Glomerular endothelial cell (primary cell): ENCODE measurements around the gene SLC12A4. TPM values are rescaled to one million over a fixed set of nuclear protein-coding genes. Genes with fewer than 3 reads are reported as not detected.

Experiments used
- DNase-seq: peaks from one replicate; pipeline ENCODE4 v3.0.0-alpha.2; 2011; ENCODE audit warnings: low read depth, low spot score; ENCODE audit errors: extremely low read depth
- total RNA-seq: library from RNA; depleted of rRNA; stranded (reverse); fragments of >200 nt; gene quantifications from 2 replicates; pipeline ENCODE4 v1.2.3, GENCODE V29; 2015

SLC12A4 gene
- total RNA-seq, 1 donor from 2014 or later: 99.8 TPM

- no peak for DNase-seq
Measured at GRCh38 chr16:67963662-67964321, 4.6 kb downstream of the SLC12A4 start.

DNA sequence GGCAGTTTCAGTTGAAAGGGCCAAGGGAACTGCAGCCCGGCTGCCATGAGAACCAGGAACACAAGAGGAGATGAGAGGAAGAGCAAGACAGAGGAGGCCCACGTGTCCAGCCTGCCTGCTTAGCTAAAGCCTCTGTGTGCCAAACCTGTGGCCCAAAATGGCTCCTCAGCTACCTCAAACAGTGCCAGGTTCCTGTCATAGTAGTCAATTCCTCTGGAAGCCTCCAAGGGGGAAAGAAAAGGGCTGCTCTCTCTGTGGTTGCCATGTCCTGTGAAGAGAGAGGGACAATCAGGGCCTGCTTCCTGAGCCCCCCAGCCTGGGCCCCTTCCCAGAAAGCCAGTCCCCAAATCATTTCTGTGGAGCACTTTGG lies 5.2 kb downstream of the SLC12A4 start:
- DNase-seq: no peak

DNA sequence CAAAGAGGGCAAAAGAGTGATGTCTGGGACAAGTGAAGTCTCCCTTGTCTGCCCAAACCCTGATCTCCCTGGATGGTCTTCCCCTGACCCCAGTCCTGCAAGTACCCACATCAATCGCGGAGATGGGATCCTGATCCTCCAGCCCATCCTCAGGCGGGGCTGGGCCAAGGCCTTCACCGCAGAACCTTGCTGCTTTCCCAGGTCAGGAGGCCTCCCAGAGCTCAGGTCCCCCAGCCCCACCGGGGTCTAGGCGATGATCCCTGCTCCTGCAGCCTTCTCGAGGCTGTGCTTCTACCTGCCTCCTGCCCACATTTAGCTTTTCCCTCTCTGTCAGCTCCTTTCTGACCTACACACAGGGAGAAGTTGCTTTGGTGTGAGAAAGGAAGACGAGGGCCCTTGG lies 6.3 kb downstream of the SLC12A4 start:
- no peak for DNase-seq

- no peak for DNase-seq
Measured at GRCh38 chr16:67961551-67961957, 6.9 kb downstream of the SLC12A4 start.

DNA sequence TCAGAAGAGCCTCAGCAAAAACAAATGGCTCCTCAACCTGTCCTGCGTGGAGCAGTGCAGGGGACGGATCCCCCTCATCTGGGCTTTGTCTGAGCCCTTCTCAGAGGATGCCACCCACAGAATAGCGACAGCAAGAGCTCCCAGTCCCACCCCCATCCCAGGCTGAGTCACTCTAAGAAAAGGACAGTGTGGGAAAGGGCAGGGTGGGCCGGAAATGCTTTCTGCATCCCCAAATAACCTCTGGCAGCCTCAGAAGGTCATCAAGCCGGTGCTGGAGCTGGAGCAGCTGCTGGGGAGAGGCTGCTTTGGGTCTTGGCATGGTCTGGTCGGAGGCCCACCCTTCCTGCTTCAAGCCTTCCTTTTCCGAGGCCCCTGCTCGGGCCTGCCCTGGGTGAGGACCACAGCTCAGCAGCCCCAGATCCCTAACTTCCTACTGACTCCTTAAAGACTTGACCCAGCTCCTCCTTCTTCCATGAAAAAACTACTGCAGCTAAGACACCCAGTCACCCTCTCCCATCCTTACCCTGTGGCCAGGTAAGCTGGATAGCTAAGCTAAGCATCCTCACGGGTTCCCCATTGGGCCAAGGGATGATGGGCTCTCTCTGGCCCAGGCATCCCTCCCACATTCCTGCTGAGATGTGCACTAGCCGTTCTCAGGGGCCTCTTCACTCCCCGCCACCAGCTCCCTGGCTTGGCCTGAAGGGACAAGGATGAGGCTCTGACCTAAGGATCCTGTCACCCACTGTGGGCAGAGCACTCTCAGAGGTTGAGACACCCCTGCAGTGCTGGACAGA lies 8.7 kb downstream of the SLC12A4 start:
- no peak for DNase-seq

DNA sequence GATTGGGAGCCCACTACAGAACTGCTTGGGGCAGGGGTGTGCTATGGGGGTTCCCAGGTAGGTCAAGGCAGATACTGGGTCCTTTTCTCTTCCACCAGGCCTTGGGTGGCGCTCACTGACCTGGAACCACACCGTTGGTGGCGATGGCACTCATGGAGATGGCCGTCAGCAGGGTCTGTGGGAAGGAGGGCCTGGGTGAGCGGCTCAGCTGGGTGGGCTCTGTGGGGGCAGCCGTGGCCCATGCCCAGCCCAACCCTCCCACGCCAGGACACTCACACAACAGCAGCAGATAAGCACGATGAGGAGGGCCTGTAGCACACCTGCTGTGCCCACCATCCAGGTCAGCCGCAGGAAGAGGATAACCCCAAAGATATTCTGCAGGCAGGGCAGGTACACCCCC lies 10.8 kb downstream of the SLC12A4 start:
- DNase-seq: no peak

DNA sequence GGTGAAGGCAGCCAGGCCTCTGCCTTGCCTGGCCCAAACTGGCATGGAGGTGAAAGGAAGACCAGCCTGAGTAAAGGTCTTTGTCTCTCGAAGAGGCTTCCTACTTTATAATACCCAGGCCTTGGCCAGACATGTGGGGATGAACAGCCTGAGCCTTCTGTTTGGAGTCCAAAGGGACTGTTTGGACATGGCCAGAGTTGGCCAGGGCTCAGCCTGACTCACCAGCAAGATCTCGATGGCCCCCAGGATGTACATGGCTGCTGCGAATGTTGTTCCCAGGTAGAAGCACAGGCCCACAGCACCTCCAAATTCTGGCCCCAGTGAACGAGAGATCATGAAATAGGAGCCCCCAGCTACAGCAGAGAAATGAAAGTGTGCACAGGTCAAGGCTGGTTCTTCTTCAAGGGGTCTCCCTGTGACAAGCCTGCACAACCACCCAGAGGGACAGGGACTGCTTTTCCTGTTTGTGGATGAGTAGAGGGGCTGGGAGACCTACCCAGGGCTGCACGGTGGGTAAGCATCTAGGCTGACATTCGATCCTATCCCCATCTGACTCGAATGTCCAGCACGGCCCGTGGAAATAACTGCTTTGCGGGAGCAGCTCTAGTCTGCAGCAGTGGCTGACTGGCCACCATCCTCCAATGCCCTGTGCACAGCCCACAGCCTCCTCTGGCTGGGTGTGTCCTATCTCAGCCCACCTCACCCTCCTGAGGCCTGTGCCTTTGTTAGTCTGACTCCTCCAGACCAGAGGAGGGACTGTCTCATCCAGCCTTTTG lies 13.8 kb downstream of the SLC12A4 start:
- DNase-seq: no peak

GRCh38 chr16:67953641-67954375 lies 14.6 kb downstream of the SLC12A4 start:
- DNase-seq: no peak

DNA sequence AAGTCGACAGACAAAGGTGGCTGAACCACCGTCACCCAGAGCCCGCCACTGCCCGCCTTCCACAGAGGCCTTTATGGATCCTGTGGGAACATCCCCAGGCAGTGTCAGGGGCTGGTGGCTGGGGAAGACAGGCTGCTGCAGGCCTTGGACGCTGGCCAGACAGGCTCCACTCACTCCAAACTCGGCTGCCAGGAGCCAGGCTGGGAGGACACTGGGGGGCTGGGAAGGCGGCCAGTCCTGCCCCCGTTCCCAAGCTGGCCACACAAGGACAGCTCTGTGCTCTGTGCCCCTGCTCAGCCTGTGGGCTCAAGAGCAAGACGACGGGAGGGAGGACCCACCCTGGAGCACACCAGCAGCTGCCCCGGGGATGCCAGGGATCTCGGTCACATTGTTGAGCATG lies 17.0 kb downstream of the SLC12A4 start:
- DNase-seq: no peak

- no peak for DNase-seq
Measured at GRCh38 chr16:67950335-67950843, 18.0 kb downstream of the SLC12A4 start.

DNA sequence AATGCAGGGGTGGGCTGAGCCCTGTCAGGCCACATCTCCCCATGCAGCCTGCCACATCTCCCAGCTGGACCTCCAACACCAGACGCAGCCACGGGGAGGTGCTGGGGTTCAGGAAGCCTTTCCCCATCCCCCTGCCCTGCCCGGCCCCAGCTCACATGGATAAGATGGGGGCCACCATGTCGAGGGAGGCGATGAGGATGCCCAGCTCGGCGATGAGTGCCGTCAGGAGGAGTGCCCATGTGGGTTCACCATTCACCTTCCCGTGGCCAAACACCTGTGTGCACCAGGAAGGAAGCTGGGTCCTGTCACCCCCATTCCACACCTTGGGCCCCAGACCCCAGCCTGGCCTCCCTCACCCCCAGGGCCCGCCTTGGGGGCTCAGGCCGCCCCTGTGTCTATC lies 18.8 kb downstream of the SLC12A4 start:
- no peak for DNase-seq

DNA sequence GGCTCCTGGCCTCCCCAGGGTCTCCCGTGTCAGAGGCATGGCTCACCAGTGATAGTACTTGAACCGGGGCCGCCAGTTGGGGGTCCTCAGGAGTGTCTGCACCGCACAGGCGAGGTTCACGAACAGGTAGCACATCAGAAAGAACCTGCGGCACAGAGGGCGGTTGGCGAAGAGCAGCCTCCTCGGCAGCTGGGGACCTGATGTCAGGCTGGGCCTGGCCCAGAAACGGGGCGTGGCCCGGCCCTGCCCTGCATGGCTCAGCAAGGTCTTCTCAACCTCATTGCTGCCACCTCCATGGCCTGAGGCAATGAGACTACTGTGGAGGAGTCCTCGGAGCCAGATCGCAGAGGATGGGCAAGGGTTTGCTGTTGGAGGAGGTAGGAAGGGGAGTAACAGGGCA lies 20.4 kb downstream of the SLC12A4 start:
- no peak for DNase-seq

GRCh38 chr16:67946966-67947558 lies 21.4 kb downstream of the SLC12A4 start:
- no peak for DNase-seq

DNA sequence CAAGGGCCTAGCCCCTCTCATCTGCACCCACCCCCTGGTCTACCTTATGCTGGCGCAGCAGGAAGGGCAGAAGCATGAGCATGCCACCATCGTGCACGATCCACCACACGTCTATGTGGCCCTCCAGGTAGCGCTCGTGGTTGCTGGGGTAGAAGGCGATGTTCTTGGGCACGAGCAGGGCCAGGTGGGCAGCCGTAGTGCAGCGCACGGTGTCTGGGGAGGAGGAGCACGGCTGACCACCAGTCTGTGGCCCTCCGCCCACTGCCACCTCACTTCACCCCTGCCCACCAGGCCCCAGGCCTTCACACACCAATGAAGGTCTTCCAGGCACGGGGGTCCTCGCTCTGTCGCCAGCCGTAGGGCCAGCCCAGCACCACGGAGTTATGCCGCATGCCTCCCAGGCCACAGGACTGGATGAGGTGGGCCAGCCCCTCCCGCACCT lies 22.3 kb downstream of the SLC12A4 start:
- no peak for DNase-seq

DNA sequence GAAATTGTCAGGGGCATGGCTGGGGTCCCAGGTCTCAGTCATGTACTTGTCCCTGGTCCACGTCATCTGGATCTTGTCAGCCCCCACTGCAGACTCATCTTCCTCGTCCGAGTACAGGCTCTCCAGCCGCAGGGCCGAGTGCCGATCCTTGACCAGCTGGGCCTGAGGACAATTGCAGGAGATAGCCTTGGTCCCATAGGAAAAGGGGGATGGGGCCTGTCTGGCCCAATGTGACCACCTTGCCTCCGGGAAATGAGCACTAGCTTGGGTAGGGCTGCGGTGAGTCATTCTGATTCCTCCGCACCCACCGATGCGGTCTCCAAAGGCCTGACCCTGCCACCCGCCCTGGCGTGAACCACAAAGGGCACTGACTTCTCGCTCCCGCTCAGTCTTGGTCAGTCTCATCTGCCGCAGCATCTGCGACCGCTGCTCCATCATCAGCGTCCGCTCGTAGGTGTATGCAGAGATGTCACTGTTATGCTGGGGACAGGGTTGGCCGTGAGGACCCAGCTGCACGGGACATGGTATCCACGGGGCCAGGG lies 23.0 kb downstream of the SLC12A4 start:
- DNase-seq: no peak

DNA sequence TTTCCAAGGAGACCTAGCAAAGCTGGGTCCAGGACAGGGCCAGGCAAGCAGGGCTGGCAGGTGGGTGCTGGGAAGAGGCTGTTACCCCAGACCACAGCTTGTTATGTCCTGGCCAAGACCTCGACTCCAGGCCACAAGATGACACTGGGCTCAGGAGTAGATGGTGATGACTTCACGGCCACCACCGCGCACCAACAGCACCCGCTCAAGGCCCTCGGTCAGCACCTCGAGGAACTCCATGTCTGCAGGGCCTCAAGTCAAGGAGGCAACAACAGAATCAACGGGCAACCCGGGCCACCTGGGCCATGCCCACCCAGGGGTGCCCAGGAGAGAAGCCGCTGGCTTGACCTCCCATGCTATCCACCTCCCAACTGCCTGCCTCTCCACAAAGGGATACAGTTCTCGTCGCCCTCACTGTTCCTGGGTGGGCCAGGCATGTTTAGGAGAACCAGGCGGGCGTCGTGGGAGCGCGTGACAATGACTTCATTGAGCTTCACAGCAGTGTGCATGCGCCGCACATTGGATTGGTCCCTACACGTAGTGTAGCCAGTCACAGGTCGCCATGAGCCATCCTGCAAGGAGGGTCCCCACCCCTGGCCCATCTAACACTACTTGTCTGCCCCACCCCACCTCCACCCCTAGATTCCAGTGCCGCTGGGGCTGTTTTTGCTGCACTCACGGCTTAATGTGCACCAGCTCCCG lies 23.6 kb downstream of the SLC12A4 start:
- DNase-seq: no peak

- no peak for DNase-seq
Measured at GRCh38 chr16:67943619-67944504, 24.6 kb downstream of the SLC12A4 start, which contains the start of gene LCAT. Gene LCAT (minus strand): TSS chr16:67944120. CDS start chr16:67944101, 19 bp downstream.

DNA sequence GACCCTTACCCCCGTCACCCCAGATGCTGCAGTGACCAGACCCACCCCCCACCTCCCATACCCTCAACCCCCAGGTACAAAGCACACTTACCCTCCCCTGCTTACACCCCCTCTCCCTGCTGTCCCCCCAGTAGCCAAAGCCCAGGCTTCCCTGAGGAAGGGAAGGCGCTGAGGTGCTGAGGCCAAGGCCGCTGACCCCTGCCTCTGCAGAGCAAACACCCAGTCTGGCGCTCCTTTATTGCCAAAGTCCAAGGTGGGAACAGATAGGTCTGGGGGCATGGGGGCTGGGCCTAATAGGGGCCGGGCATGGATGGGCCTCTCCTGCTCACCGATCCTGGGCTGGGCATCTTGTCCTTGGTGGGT lies 25.2 kb downstream of the SLC12A4 start:
- no peak for DNase-seq
